GM12892 (cell line): Measurements from ENCODE around the gene ZFR.

Experiments used
- POLR2A ChIP-seq: IDR thresholded peaks from 2 replicates; pipeline ENCODE4 v1.6.1; 2011; ENCODE audit warnings: low read depth, low read length, control low read depth
- TAF1 ChIP-seq: IDR thresholded peaks from 2 replicates; pipeline ENCODE4 v1.6.1; 2011; ENCODE audit warnings: low read depth, mild to moderate bottlenecking, control low read depth, low read length, borderline replicate concordance

GRCh38 chr5:32406650-32407049, 37.9 kb downstream of the ZFR start:
- no peak for TF ChIP-seq POLR2A
- TF ChIP-seq TAF1 = no peak
